Sciatic nerve (tissue), 2 donors: ENCODE measurements around the gene TSPEAR. TPM values are rescaled to one million over a fixed set of nuclear protein-coding genes. Genes with fewer than 3 reads are reported as not detected.

ENCODE experiments used
- ATAC-seq: fragments of 200-7000 bp; cut with Tn5 transposase; one replicate; pipeline ENCODE4 v1.9.1; 2020; ENCODE audit warnings: mild to moderate bottlenecking, moderate library complexity
- DNase-seq: peaks from one replicate; pipeline ENCODE4 v3.0.0-alpha.2; 2020; ENCODE audit warnings: low spot score
- intact Hi-C: fragments of 100-400 bp; cut with DNase I; formaldehyde crosslinking; loops from one replicate; pipeline ENCODE4 v1.14.2; 2022
- total RNA-seq: library from RNA; stranded (reverse); fragmentation: NEBNext Ultra II Directional; extraction: Animal tissue kit (Norgen Biotek cat#: 25700); gene quantifications from one replicate; pipeline ENCODE4 v1.2.1, GENCODE V29; 2021
- donor health status: DM: no; HTN: no; CAD: no.
- donor health status: DM: no; HTN: no; CAD: no.

The TSPEAR gene
- total RNA-seq, 1 donor from 2014 or later, result not detected

DNA sequence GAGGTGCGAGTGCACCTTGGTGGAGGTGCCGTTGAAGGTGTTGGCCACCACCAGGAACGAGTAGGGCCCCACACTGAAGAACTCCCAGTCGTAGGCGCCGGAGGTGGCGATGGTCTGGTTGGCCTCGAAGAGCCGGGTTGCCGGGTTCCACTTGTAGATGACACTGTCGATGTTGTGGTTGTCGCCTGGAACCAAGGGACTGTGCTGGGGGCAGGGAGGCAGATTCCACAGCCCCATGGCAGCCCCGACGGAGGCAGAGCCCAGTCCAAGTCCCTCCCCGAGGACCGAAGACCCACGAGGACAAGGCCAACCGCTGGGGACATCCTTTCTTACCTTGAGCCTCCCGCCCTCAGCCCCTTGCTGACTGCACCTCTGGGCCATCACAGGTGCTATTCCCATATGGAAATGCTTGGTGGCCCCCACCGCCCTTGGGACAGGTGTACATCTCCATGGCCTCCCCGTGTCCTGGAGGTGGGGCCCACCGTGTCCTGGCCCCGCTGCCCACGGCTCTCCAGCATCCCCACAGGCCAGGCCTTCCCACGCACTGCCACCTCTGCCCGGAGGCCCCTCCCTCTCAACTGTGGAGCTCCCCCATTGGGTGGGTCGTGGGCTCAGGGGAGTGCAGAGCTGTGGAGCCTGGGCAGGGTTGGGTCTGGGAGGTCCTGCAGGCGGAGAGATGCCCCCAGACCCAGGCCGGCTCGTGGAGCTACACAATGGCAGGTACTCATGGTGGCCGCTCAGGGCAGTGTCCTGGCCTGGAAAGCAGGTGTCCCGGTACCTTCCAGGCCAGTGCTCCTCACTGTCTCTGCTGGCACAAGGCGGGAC lies 189.2 kb downstream of the TSPEAR start:
- DNase-seq (peak; percentile 45), ATAC-seq (no peak)
- intact Hi-C loops, result no loop called here

DNA sequence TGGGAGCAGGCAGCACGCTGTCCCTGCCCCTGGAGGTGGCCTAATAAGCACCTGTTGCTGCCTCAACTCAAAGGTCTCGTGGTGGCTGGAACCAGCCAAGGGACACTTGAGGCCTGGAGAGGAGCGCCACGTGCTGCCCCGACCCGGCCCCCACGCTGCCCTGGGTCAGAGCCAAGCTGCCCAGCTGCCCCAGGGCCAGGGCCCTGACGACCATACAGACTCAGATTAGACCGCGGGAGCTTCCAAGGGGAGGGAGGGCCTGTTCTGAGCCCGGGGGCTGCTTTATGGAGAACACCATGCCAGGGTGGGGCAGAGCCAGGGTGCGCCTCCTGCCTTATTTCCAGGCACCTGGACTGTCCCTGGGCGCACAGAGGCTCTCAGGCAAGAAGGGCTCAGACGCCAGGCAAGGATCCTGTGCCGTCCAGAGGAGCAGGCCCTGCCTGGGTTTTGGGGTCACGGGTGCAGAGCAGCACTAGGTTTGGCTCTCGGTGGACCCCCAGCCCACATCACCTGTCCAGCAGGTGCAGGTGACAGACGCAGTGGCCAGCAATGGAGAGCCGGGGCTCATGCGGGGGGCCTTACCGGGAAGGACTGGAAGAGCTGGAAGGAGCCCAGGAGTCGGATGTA lies 190.0 kb downstream of the TSPEAR start:
- intact Hi-C loops, result no loop called here
- ATAC-seq (no peak), DNase-seq (no peak)

DNA sequence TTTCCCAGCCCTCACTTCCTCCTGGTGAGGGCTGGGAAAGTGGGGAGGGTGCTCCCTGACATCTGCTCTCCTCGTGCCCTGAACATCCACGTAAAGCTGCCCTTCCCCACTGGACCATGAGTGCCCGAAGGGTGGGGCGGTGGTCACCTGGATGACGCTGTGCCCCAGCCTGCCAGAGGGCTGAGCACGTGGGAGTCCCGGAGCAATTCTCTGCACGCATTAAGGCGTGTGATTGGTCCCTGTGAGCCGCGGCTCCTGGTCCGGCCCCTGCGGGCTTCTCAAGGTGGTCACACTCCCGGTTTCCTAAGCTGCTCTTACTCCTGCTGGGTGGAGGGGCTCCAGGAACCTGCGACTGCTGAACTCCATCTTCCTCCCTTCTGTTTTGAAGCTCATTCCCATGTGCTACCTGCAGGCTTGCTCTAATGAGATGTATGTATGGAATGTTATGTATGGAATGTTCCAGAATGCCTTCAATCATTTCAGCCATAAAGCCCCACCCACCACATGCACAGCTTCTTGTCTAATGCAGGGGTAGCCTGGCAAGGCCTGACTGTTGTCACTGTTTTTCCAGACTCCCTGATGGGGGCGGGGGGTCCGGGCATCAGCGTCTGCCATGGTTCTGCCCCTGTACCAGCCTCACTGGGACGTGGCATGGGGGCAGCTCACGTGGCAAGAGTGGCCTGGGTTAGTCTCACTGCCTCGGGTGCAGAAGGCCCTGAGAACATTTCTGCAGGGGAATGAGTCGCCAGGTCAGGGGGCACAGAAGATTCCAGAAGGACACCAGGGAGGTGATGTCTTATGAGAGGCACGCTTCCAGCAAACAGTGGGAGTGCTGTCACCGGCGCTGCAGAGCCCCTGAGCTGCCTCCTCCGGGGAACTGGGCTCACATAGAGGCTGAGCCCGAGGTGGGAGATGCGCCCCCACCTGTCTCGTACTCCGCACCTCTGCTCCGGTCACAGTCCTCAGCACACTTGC lies 190.8 kb downstream of the TSPEAR start:
- intact Hi-C loops, result no loop called here
- DNase-seq (no peak), ATAC-seq (no peak)

DNA sequence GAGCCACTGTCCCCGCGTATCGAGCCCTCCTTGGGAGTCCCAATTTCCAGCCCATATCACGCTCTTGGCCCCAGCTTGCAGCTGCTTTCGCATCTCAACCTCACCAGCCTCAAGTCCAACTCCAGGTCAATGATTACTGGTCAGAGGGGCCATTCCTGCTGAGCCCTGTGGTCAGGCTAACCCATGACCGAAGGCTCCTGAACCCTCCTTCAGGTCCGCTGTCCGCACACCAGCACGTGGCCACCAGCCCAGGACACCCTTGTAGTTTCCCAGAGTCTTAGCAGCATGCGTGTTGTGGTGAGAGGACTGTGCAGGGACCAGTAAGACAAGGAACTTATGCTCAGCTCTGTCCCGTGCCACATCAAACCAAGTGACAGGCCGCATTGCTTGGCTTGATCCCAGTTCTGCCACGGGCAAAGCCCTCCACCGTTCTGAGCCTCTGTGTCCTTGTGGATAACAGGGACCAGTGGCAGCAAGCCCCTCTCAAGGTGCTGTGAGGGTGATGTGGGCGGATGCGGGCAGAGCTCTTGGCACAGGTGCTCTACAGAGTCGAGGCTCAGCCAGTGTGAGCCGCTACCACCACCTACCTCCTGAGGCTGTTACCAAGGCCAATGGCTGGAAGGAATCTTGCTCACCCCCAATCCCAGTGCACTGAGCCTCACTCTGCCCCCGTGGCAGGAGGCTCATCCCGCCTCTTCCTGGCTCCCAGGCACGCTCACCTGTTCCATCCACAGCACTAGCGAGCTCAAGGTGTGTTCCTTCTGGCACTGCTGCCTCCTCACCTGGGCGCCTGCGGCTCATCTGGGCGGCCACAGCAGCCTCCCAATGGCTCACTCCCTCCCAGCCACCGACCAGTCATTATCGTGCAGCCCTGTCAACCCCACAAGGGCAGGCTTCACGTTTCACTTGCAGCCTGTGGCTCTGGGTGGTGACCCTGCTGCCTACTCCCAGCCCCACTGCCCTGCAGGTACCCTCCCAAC lies 191.7 kb downstream of the TSPEAR start:
- intact Hi-C loops, result loop anchor here (10.0 kb wide), 1 partner anchor 275 kb away; no protein-coding TSS in a partner anchor
- DNase-seq (no peak), ATAC-seq (no peak)

DNA sequence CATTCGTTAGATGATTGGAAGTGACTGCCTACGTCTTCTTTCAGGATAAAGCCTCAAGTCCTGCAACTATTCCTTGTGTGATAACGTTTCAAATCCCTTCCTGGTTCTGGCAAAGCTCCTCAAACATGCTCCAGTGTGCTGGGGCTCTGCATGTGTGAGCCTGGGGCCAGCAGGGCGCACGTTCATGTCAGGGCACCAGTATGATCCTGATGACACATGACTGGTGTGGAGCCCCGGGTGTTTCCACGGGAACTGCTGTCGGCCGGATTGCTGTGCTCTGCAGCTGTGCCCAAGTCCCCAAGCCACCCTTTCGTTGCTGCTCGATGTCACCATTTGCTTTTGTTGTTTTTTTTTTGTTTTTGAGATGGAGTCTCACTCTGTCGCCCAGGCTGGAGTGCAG lies 192.7 kb downstream of the TSPEAR start:
- no peak for ATAC-seq
- intact Hi-C loops, result loop anchor here (10.0 kb wide), 1 partner anchor 276 kb away; no protein-coding TSS in a partner anchor
- no peak for DNase-seq

DNA sequence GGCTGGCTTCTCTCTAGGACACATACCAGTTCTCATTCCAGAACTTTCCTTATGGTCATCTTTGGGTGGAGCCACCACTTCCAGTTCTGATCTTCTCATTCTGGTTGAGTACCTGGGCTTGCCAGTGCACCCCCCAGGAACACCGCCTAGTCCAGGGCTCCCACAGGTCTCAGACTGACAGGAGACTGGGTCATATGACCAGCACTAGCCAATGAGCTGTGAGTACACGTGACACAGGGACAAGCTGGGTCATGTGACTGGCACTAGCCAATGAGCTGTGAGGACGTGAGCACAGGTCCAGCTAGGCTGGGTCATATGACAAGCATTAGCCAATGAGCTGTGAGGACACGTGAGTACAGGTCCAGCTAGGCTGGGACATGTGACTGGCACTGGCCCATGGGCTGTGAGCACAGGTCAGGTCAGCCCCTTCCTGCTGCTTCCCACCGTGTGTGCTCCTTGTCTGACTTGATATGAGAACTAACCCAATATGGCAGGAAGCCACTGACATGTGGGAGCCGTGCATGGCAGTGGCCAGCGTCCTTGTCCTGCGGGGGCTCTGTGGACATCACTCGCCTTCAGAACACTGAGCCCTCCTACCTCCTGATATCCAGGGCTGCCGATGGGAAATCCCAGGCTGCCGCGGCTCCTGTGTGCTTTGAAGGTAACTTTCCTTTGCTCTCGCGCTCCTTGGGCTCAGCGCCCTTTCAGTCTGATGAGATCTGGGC lies 194.0 kb downstream of the TSPEAR start:
- ATAC-seq, result peak; percentile 36
- DNase-seq, result no peak
- intact Hi-C loops, result loop anchor here (10.0 kb wide), 1 partner anchor 277 kb away; no protein-coding TSS in a partner anchor

DNA sequence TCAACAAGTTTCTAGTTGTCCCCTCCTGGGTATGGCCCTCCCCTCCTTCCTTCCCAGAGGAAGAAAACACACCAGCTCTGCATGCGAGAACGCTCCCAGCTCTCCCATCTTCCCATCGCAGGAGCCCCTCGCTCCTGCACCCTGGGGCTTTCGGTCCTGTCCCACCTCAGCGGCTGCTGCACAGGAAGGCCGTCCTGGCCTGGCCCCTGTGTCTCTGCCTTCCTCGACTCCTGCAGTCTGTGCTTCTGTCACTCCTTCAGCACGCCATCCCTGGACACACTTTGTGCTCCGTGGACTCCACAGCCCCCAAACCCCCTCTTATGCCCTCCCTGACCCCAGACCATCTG lies 194.6 kb downstream of the TSPEAR start:
- intact Hi-C loops, result loop anchor here (10.0 kb wide), 1 partner anchor 278 kb away; no protein-coding TSS in a partner anchor
- no peak for DNase-seq

DNA sequence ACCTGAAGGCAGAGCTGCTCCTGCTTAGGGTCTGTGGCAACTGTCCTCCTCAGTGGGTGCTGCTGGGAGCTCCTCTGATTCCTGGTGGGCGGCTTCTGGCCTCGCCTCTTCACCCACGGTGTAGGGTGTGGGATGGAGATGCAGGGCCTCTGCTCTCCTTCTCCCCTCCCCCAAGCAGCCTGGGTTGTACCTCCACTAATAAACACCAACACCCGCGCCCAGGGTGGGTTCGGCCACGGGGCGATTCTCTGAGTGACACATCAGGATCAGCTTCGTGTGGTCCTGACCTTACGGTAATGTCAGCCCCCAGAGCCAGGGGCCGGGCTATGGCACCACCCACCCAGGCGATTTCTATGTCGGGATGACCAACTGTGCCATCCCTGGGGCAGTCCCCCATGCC lies 195.0 kb downstream of the TSPEAR start:
- ATAC-seq (no peak), DNase-seq (no peak)
- intact Hi-C loops, result loop anchor here (10.0 kb wide), 1 partner anchor 278 kb away; no protein-coding TSS in a partner anchor

More for the DNA sequence above, 194.6 kb downstream of the TSPEAR start:
- no peak for ATAC-seq

DNA sequence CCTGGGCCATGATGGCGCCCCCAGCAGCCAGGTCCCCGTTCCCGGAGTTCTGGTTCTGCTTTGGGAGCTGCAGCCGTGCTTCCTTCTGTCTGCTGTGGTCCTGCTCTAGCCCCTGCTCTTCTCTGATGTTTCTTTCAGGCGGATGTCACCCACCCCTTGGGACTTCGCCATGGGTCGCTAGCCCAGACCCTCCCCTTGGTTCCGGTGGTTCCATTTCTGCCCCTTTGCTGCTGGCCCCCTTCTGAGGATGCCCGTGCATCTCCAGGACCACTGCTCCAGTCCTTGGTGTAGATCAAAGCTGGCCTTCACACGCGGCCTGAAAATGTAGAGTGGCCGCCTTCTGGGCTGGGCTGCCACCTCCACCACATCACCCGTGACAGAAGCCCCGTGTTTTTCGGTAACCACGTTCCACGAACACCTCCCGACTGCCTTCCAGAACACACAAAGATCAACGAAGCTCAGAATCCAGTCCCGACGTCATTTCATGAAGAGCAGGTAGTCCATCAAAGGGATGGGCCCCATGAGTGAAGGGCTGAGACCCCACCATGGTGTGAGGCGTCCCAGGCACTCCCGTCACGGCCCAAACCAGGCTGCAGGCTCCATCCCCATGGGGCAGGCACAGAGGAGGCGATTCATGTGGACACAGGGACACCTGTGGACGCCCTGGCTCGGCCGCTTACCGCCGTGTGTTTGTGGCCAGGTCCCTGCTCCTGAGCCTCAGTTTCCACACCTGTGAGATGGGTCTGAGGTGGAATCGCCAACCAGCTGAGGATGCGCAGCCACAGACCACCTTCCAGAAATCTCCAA lies 195.8 kb downstream of the TSPEAR start:
- intact Hi-C loops, result loop anchor here (10.0 kb wide), 1 partner anchor 279 kb away; no protein-coding TSS in a partner anchor
- DNase-seq (no peak), ATAC-seq (no peak)

DNA sequence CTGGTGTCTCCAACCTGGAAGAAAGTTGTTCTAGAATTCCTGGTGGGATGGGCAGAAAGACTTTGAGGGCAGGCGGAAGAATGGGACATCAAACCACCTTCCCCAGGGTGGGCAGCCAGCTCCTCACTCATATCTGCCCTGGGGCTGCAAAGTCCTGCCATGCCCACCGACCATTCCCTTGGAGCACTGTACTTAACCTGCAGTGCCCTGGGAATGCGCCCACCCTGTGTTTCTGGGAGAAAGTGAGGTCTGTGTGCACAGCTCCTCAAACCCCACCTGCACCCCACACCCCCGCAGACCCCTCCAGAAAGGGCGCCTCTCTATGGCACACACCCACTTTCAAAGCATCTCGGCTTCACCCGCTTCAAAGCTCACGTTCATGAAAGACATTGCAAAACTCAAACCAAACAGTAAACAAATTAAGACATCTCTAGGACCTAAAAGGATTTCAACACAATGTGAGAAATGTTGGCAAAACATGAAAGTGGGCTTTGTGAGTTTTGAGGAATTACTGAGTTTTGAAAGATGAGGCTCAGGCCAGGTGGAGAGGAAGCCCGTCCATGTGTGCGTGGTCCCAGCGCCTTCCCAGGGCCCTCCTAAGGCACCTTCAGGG lies 196.5 kb downstream of the TSPEAR start:
- ATAC-seq (no peak), DNase-seq (no peak)
- intact Hi-C loops, result loop anchor here (10.0 kb wide), 1 partner anchor 280 kb away; no protein-coding TSS in a partner anchor

DNA sequence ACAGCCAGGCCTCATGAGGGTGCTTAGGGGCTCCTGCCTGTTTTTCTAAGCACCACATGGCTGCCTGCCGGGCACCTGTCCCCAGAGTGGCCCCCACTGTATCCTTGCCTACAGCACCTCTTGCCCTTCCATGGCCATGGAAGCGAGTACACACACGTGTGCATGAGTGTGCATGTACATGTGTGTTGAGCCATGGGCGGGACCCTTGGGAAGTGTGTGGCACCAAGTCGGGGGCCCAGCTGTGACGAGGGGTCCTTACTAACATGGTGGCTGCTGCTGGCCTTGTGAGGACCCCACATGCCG lies 197.2 kb downstream of the TSPEAR start:
- no peak for ATAC-seq
- no peak for DNase-seq
- intact Hi-C loops, result loop anchor here (10.0 kb wide), 1 partner anchor 281 kb away; no protein-coding TSS in a partner anchor

DNA sequence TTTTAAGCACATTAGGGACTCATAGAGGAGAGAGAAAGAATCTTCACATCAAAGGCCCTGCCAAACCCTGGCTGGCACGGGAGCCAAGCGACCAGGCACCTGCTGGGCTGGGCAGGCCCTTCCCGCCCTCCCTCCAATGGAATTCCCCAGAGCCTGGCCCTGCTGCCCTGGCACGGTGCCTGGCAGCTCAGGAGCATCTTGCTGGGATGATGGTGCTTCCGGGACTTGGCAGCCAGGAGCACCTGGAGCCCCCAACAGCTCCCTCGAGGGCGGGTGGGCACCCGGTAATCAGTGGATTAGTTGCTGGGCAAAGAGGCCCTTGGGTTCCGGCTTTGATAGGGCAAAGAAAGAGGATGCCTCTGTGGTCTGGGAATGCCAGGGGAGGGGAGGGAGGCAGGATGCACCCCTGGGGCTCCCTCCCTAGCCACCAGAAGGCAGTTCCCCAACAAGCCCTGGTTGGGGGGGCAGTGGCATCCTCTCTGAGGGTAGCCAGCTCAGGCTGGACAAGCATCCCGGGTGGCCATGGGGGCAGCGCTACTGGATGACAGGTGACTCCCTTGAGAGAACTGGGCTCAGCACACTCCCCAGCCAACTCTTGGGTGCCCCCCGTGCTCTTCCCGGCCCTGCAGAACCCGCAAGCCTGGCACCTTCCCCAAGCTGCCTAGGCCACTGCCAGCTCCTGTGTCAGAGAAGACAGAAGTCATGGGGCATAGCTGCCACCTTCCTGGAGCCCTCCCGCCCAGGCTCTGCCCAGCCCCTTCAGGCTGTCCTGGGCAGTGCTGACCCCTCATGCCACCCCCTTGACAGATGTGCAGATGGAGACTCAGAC lies 197.8 kb downstream of the TSPEAR start:
- DNase-seq (no peak), ATAC-seq (no peak)
- intact Hi-C loops, result loop anchor here (10.0 kb wide), 1 partner anchor 281 kb away; no protein-coding TSS in a partner anchor

DNA sequence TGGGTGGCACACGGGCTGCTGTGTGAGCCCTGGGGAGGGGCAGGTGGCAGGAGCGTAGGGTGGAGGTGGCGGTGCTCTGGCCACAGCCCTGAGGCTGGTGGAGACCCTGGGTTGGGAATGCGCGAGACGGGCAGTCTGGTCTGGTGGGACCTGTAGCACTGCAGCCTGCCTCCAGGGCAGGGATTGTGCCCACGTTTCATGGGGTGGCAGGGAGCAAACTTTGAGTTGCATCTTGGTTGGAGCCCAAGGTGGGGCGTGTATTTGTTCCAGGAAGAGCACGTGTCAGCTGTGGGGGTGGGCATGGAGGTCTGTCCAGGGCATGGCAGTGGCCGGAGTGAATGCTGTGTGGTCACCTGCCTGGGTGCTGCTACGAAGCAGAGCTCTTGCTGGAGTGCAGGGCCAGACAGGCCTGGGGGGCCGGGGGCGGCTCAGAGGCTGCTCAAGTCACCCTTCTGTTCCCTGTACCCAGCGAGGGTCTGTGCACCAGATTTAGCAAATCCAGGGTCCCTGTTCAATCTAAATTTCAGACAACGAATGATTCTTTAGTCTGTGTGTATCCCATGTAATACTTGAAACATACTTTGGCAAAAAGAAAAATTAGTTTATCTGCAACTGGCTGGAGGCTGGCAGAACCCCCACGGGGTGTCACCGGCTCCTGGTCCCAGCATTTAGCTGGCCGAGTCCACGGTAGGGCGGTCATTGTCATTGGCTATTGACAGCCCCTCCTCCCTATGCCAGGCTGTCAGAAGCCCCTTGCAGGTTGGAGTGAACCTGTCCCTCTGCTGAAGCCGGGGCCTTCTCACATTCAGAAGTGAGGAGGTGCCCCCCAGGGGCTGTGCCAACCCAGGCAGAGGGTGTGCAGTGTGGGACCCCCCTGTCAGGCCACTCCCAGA lies 198.6 kb downstream of the TSPEAR start:
- intact Hi-C loops, result loop anchor here (10.0 kb wide), 1 partner anchor 282 kb away; no protein-coding TSS in a partner anchor
- DNase-seq (no peak), ATAC-seq (no peak)

DNA sequence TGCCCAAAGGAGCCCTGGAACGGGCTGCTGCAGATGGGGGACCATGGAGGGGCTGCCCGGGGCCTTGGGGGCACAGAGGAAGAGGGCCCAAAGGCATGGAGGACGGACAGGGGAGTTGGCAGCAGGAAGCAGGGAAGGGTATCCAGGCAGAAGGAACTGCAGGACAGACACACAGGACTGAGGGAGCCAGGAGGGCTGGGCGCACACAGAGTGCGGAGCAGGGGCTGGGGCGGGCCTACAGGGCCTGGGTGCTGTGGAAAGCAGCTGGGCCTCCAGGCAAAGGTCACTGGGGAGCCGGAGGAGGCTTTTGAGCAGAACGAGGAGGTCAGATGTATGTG lies 199.5 kb downstream of the TSPEAR start:
- DNase-seq (no peak), ATAC-seq (no peak)
- intact Hi-C loops, result loop anchor here (10.0 kb wide), 1 partner anchor 283 kb away; no protein-coding TSS in a partner anchor
